Measurements from ENCODE around the gene ZNF532.

- TF ChIP-seq CTCF (IDR thresholded peaks at IDR 0.05), result no peak
- TF ChIP-seq POLR2AphosphoS5 (IDR thresholded peaks at IDR 0.05; ENCODE audit: insufficient read depth in 1 of 2, low read depth in 1 of 2), result no peak
- TF ChIP-seq POLR2A (IDR thresholded peaks at IDR 0.05), result no peak
Measured at GRCh38 chr18:58960508-58960907, 95.8 kb downstream of the ZNF532 start.
